ENCODE measurements around the gene UST. TPM values are rescaled to one million over a fixed set of nuclear protein-coding genes. Genes with fewer than 3 reads are reported as not detected.
"Not testable (repeated sequence)": the region's sequence is repeated elsewhere in the genome, so short reads cannot be mapped to it uniquely, and the experiment has no call there.

The UST gene
- total RNA-seq, 3 donors from 2014 or later = 1.3 to 2.2 (median 1.6) TPM

- no peaks in the 10 kb centered on the region for H3K9me3 Mint-ChIP-seq
- peaks cover 35% of the 10 kb centered on the region for H3K4me1 Mint-ChIP-seq (ENCODE audit: low read depth)
- peaks cover 6% of the 10 kb centered on the region for H3K27me3 Mint-ChIP-seq (ENCODE audit: low read depth)
- DNase-seq (no peak), ATAC-seq (no peak)
- no peaks in the 10 kb centered on the region for H3K36me3 Mint-ChIP-seq (ENCODE audit: insufficient read depth)
- no peak overlapping the region for H3K4me3 Mint-ChIP-seq
Measured at GRCh38 chr6:148768646-148769270, 21.9 kb downstream of the UST start.

GRCh38 chr6:148769304-148769968 is 22.6 kb downstream of the UST start:
- DNase-seq (no peak), ATAC-seq (no peak)
- Mint-ChIP-seq H3K27me3 (ENCODE audit: low read depth) (peaks cover 7% of the 10 kb centered on the region), H3K9me3 (no peaks in the 10 kb centered on the region), H3K36me3 (ENCODE audit: insufficient read depth) (no peaks in the 10 kb centered on the region), H3K4me1 (ENCODE audit: low read depth) (peaks cover 33% of the 10 kb centered on the region), H3K4me3 (no peak overlapping the region)

DNA sequence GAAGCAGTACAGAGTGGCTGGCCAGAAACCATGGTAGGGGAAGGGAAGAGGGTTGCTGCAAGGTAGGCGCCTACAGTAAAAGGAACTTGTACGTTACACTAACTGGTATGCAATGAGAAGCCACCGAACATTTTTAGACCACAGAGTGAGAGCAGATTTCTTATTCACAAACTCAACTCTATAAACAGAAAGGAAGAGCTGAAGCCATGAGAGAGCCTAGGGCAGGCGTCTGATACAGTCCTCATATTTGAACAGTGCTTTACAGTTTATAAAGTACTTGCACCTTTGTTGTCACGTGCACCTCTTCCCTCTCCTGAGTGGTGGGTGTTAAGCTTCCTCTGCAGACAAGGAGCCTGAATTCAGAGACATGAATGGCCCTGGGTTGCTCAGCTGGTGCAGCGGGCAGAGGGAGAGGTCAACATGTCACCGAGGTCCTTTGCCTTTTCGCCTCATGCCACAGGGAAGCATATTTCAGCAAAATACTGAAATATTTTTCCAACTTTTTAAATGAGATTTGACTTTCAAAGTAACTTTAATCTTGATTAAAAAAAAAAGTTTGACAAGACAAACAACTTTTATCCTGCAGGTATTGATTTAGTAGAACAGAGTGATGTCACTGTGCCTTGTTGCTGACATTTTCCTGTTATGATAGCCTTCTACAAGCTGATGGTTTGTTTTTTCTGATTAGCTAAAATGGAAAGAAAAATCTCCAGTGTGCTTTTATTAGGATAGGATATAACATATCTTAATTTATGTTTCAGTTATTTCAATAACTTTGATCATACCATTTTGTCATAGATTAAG is 23.8 kb downstream of the UST start:
- H3K4me1 Mint-ChIP-seq (ENCODE audit: low read depth) = peaks cover 32% of the 10 kb centered on the region
- no peak overlapping the region for H3K4me3 Mint-ChIP-seq
- peaks cover 10% of the 10 kb centered on the region for H3K27me3 Mint-ChIP-seq (ENCODE audit: low read depth)
- DNase-seq = no peak
- no peaks in the 10 kb centered on the region for H3K9me3 Mint-ChIP-seq
- peak in 1 of 2 donors; percentile 30 for ATAC-seq
- H3K36me3 Mint-ChIP-seq (ENCODE audit: insufficient read depth) = no peaks in the 10 kb centered on the region

DNA sequence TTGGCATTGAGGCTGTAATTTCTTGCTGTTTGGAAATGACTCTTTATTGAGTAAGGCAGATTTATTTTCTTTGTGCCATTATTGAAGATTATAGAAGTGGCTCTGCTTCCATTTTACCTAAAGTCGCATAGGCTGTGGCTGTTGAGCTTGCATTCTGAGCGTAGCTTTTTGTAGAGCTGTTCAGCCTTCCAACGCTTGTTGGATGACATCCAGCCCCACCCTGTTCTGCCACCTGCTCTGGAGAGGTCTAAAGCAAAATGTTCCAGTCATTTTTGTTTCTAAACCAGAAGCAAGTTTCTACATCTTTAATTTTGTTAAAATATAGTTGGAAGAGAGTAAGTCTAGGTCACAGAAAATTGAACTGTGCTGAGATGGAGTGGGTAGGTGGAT is 24.4 kb downstream of the UST start:
- no peak for ATAC-seq
- Mint-ChIP-seq H3K9me3 (no peaks in the 10 kb centered on the region), H3K36me3 (ENCODE audit: insufficient read depth) (no peaks in the 10 kb centered on the region), H3K4me1 (ENCODE audit: low read depth) (peaks cover 28% of the 10 kb centered on the region), H3K27me3 (ENCODE audit: low read depth) (peaks cover 10% of the 10 kb centered on the region), H3K4me3 (no peak overlapping the region)
- no peak for DNase-seq

DNA sequence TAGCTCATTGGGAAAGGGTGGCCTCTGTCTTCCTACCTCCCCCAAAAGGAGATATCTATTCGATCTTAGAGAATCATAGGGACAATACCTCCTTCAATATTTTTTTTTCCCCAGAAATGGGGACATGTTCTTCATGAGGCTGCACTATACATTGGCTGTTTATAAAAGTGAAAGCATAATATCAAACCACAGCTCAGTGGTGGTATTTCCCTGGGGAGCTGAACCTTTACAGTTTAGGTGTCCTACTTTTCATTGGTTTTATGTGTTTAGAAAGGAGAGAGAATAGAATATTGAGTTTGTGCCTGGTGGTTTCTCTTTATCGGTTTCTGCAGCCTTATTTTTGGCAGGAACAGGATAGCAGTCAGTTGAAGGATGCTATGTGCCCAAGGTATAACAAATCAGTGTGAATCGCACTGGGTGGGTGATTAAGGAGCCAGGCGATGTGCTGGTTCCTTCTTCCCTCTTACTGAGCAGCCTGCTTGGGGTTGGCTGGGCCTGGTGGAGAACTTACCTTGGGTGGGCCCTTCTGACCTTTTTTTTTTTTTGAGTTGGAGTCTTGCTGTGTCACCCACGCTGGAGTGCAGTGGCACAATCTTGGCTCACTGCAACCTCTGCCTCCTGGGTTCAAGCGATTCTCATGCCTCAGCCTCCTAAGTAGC is 25.2 kb downstream of the UST start:
- no peaks in the 10 kb centered on the region for H3K9me3 Mint-ChIP-seq

GRCh38 chr6:148775161-148775560 is 28.3 kb downstream of the UST start:
- no peaks in the 10 kb centered on the region for H3K36me3 Mint-ChIP-seq (ENCODE audit: insufficient read depth)
- peaks cover 10% of the 10 kb centered on the region for H3K27me3 Mint-ChIP-seq (ENCODE audit: low read depth)
- H3K9me3 Mint-ChIP-seq = no peaks in the 10 kb centered on the region
- no peak overlapping the region for H3K4me3 Mint-ChIP-seq
- ATAC-seq (no peak), DNase-seq (no peak)
- H3K4me1 Mint-ChIP-seq (ENCODE audit: low read depth) = peaks cover 25% of the 10 kb centered on the region

More for the DNA sequence above, 25.2 kb downstream of the UST start:
- H3K4me3 Mint-ChIP-seq = peak overlapping the region; percentile 38
- no peak for DNase-seq
- ATAC-seq = peak; percentile 40 to 48
- H3K27me3 Mint-ChIP-seq (ENCODE audit: low read depth) = peaks cover 10% of the 10 kb centered on the region
- H3K36me3 Mint-ChIP-seq (ENCODE audit: insufficient read depth) = no peaks in the 10 kb centered on the region
- H3K4me1 Mint-ChIP-seq (ENCODE audit: low read depth) = peaks cover 30% of the 10 kb centered on the region

GRCh38 chr6:148776321-148777308 is 29.8 kb downstream of the UST start:
- ATAC-seq = no peak
- peaks cover 10% of the 10 kb centered on the region for H3K27me3 Mint-ChIP-seq (ENCODE audit: low read depth)
- DNase-seq = no peak
- no peaks in the 10 kb centered on the region for H3K36me3 Mint-ChIP-seq (ENCODE audit: insufficient read depth)
- no peaks in the 10 kb centered on the region for H3K9me3 Mint-ChIP-seq
- H3K4me1 Mint-ChIP-seq (ENCODE audit: low read depth) = peaks cover 23% of the 10 kb centered on the region
- H3K4me3 Mint-ChIP-seq = no peak overlapping the region

DNA sequence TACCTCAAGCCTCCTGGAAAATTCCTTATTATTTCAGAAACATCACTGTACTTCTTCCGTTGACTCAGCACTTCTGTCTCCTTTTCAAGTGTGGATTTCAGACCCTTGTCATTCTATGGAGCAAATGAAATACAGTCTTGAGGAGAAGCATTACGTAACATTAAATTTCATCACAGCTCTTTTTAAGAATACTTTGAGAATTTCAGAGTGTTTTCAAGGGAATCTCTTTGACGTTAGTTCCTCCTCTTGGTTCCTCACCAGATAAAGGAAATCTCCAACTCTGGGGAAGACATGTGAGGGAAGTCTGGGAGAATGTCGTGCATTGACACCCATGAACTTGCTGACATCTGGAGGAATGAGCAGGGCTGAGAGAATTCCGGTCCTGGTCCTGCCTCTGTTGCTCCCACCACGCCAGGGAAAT is 32.3 kb downstream of the UST start:
- no peak overlapping the region for H3K4me3 Mint-ChIP-seq
- peaks cover 23% of the 10 kb centered on the region for H3K4me1 Mint-ChIP-seq (ENCODE audit: low read depth)
- H3K9me3 Mint-ChIP-seq = no peaks in the 10 kb centered on the region
- peaks cover 2% of the 10 kb centered on the region for H3K36me3 Mint-ChIP-seq (ENCODE audit: insufficient read depth)
- no peak for DNase-seq
- peaks cover 3% of the 10 kb centered on the region for H3K27me3 Mint-ChIP-seq (ENCODE audit: low read depth)
- ATAC-seq = no peak

DNA sequence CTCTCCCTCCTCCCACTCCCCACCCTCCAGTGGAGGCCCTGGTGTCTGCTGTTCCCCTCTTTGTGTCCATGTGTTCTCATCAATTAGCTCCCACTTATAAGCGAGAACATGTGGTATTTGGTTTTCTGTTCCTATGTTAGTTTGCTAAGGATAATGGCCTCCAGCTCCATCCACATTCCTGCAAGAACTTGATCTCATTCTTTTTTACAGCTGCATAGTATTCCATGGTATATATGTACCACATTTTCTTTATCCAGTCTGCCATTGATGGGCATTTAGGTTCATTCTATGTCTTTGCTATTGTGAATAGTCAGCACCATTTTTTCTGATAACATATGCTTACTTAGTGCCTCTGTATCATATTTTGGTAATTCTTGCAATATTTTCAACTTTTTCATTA is 33.6 kb downstream of the UST start:
- ATAC-seq; H3K27me3 Mint-ChIP-seq (ENCODE audit: low read depth); DNase-seq; H3K36me3 Mint-ChIP-seq (ENCODE audit: insufficient read depth); H3K9me3 Mint-ChIP-seq; H3K4me3 Mint-ChIP-seq: not testable (repeated sequence)
- H3K4me1 Mint-ChIP-seq (ENCODE audit: low read depth) = peaks cover 23% of the 10 kb centered on the region

GRCh38 chr6:148780918-148781436 is 34.1 kb downstream of the UST start:
- Mint-ChIP-seq H3K27me3 (ENCODE audit: low read depth) (no peaks in the 10 kb centered on the region), H3K36me3 (ENCODE audit: insufficient read depth) (peaks cover 2% of the 10 kb centered on the region), H3K4me1 (ENCODE audit: low read depth) (peaks cover 23% of the 10 kb centered on the region), H3K9me3 (no peaks in the 10 kb centered on the region), H3K4me3 (peak overlapping the region; percentile 37)
- ATAC-seq (peak; percentile 85 to 86), DNase-seq (no peak)

GRCh38 chr6:148789948-148790347 is 43.1 kb downstream of the UST start:
- H3K36me3 Mint-ChIP-seq (ENCODE audit: insufficient read depth) = no peaks in the 10 kb centered on the region
- peaks cover 5% of the 10 kb centered on the region for H3K27me3 Mint-ChIP-seq (ENCODE audit: low read depth)
- no peaks in the 10 kb centered on the region for H3K4me1 Mint-ChIP-seq (ENCODE audit: low read depth)
- DNase-seq (no peak), ATAC-seq (no peak)
- H3K9me3 Mint-ChIP-seq = no peaks in the 10 kb centered on the region
- no peak overlapping the region for H3K4me3 Mint-ChIP-seq

DNA sequence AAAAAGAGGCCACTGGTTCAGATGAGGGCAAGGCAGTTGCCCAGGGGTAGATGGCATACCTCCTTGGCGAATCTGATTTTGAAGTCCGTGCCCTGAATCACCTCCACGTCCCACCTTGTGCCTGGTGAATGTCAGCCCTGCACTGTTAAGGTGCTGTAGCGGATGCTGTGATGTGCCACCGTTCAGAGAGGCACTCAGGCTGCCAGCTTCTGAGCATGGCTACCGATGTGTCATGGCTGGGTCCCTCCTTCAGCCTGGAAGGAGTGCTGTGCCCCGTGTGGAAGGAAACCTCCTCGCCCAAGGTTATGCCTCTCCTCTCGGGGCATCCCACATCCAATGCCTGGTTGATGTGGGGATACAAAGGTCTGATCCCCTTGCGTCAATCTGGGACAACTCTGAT is 43.6 kb downstream of the UST start:
- Mint-ChIP-seq H3K9me3 (no peaks in the 10 kb centered on the region), H3K36me3 (ENCODE audit: insufficient read depth) (no peaks in the 10 kb centered on the region), H3K4me1 (ENCODE audit: low read depth) (no peaks in the 10 kb centered on the region), H3K4me3 (no peak overlapping the region), H3K27me3 (ENCODE audit: low read depth) (peaks cover 5% of the 10 kb centered on the region)
- DNase-seq = no peak
- ATAC-seq = no peak

DNA sequence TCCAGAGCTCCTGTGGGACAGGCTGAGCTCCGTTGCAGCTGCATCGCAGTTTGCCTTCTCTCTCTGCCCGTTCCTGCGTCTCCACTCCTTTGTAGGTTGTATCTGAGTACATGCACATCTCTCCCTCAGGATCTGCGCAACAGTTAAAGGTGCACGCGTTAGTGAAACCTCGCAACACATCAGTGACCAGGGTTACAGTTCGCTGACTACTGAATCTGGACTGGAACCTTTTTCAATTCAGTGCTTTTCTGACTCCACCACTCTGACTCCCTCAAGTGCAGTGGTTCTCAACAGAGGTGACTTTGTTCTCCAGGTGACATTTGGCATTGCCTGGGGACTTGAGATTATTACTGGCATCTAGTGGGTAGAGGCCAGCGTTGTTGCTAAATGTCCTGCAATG is 44.0 kb downstream of the UST start:
- DNase-seq = no peak
- H3K27me3 Mint-ChIP-seq (ENCODE audit: low read depth) = peaks cover 5% of the 10 kb centered on the region
- no peak for ATAC-seq
- H3K36me3 Mint-ChIP-seq (ENCODE audit: insufficient read depth) = no peaks in the 10 kb centered on the region
- H3K9me3 Mint-ChIP-seq = no peaks in the 10 kb centered on the region
- no peaks in the 10 kb centered on the region for H3K4me1 Mint-ChIP-seq (ENCODE audit: low read depth)
- H3K4me3 Mint-ChIP-seq = no peak overlapping the region
